Measurements from ENCODE around the gene SLC26A11.

- TF ChIP-seq POLR2A (IDR thresholded peaks at IDR 0.05) (no peak), CTCF (IDR thresholded peaks at IDR 0.05) (no peak)
Observed at GRCh38 chr17:80291260-80291659, 71.0 kb downstream of the SLC26A11 start.

All from thyroid gland (tissue), 4 donors.